Measurements from ENCODE around the gene GOLGA6L7.

DNA sequence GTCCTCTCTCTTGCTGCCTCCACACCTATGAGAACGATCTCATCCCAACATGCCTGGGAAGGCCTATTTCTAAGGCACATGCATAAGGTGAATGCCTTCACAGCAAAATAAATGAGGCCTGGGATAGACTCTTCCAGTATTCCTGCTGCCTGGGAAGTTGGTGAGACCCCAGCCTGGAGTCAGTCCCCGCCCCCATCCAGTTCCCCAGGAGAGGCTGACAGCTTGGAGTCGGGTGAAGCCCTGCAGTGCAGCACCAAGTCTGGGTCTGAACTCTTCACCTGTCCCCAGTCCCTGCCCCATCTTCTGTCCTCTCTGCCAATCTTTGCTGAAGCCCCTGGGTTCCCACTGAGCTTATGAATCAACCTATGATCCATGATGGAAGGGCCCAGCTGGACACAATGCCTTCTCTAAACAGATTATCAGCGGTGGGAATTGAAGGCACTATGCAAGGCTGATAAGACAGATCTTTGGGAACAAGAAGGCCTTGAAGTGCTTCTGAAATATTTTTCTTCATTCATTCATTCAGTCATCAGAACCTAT is 27.1 kb upstream of the GOLGA6L7 start:
- TF ChIP-seq, protein P1, sequence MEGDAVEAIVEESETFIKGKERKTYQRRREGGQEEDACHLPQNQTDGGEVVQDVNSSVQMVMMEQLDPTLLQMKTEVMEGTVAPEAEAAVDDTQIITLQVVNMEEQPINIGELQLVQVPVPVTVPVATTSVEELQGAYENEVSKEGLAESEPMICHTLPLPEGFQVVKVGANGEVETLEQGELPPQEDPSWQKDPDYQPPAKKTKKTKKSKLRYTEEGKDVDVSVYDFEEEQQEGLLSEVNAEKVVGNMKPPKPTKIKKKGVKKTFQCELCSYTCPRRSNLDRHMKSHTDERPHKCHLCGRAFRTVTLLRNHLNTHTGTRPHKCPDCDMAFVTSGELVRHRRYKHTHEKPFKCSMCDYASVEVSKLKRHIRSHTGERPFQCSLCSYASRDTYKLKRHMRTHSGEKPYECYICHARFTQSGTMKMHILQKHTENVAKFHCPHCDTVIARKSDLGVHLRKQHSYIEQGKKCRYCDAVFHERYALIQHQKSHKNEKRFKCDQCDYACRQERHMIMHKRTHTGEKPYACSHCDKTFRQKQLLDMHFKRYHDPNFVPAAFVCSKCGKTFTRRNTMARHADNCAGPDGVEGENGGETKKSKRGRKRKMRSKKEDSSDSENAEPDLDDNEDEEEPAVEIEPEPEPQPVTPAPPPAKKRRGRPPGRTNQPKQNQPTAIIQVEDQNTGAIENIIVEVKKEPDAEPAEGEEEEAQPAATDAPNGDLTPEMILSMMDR (IDR thresholded peaks at IDR 0.05): no peak
- TF ChIP-seq POLR2A (IDR thresholded peaks at IDR 0.05): no peak
